Measurements from ENCODE around the gene ARFGAP2.

DNA sequence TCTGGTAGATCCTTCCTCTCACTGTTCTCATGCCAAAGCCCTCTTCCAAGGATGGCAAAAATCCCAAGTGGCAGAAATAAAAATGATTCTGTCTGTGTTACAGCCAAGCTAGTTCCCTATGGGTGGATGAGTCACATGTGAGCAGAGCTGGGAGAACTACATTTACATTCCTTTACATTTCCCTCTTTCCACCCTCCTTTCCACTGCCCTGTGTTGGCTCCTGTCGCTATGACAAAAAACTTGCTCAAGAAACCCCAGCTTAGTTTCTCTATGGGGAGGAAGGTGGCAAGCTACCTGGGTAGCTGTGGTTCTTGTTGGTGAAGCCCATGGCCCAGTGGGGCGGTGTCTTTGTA lies 27.9 kb upstream of the ARFGAP2 start:
- TF ChIP-seq ARNTL (CRISPR knock-in tag; IDR thresholded peaks at IDR 0.05; ENCODE audit: borderline replicate concordance, low read depth) (no peak), RARB (CRISPR knock-in tag; IDR thresholded peaks at IDR 0.05) (no peak), OSR1 (CRISPR knock-in tag; IDR thresholded peaks at IDR 0.05) (no peak), TOX (CRISPR knock-in tag; IDR thresholded peaks at IDR 0.05; ENCODE audit: borderline replicate concordance) (no peak), ZNF565 (CRISPR knock-in tag; conservative IDR thresholded peaks at IDR 0.05; ENCODE audit: low read depth) (no peak), ZC3H10 (CRISPR knock-in tag; IDR thresholded peaks at IDR 0.05) (no peak), PPARA (CRISPR knock-in tag; IDR thresholded peaks at IDR 0.05; ENCODE audit: borderline replicate concordance) (no peak), TCF4 (CRISPR knock-in tag; IDR thresholded peaks at IDR 0.05; ENCODE audit: borderline replicate concordance) (no peak)
- TF ChIP-seq, protein P1, sequence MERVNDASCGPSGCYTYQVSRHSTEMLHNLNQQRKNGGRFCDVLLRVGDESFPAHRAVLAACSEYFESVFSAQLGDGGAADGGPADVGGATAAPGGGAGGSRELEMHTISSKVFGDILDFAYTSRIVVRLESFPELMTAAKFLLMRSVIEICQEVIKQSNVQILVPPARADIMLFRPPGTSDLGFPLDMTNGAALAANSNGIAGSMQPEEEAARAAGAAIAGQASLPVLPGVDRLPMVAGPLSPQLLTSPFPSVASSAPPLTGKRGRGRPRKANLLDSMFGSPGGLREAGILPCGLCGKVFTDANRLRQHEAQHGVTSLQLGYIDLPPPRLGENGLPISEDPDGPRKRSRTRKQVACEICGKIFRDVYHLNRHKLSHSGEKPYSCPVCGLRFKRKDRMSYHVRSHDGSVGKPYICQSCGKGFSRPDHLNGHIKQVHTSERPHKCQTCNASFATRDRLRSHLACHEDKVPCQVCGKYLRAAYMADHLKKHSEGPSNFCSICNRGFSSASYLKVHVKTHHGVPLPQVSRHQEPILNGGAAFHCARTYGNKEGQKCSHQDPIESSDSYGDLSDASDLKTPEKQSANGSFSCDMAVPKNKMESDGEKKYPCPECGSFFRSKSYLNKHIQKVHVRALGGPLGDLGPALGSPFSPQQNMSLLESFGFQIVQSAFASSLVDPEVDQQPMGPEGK (CRISPR knock-in tag; IDR thresholded peaks at IDR 0.05; ENCODE audit: borderline replicate concordance), result no peak
- TF ChIP-seq, protein P2, sequence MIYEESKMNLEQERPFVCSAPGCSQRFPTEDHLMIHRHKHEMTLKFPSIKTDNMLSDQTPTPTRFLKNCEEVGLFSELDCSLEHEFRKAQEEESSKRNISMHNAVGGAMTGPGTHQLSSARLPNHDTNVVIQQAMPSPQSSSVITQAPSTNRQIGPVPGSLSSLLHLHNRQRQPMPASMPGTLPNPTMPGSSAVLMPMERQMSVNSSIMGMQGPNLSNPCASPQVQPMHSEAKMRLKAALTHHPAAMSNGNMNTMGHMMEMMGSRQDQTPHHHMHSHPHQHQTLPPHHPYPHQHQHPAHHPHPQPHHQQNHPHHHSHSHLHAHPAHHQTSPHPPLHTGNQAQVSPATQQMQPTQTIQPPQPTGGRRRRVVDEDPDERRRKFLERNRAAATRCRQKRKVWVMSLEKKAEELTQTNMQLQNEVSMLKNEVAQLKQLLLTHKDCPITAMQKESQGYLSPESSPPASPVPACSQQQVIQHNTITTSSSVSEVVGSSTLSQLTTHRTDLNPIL (CRISPR knock-in tag; IDR thresholded peaks at IDR 0.05; ENCODE audit: low read depth), result no peak

Data from SK-N-SH treated with all-trans-retinoic acid at 6 μM for 48 hours (cell line).